K562 (cell line): ENCODE results near the gene PDE11A. TPM values are rescaled to one million over a fixed set of nuclear protein-coding genes. Genes with fewer than 3 reads are reported as not detected.
A peak's percentile ranks its signal among the peaks of the same experiment; 100 is the strongest.

Source experiments
- ATAC-seq: fragments of 200-7000 bp; cut with Tn5 transposase; 3 replicates; pipeline ENCODE4 v1.9.1; 2020; ENCODE audit warnings: moderate library complexity
- BruUV-seq: library from RNA; stranded (reverse); fragments of 400-500 nt; replicated peaks from 2 replicates; lab custom pipeline; 2021; lab: Mats Ljungman, UMichigan
- CTCF ChIA-PET: fragments of 300-600 bp; formaldehyde crosslinking; extraction: SDS; loops from one replicate; lab custom pipeline; 2021; ENCODE audit warnings: low intra/inter-chr PET ratio; lab: Yijun Ruan, JAX
- POLR2A ChIA-PET: fragments of 300-600, 350-650 bp; sonication (Branson Sonifier 250); formaldehyde crosslinking; extraction: SDS; loops from one replicate; lab custom pipeline; 2021; ENCODE audit warnings: antibody characterized with exemption, inconsistent platforms; lab: Yijun Ruan, JAX
- DNase-seq, 4 experiments: peaks; one replicate each; pipeline versions ENCODE4 v3.0.0 to v3.0.0-alpha.2; 2011 to 2018; ENCODE audit warnings: low spot score in 3 of 4, mixed read lengths in 3 of 4; ENCODE audit errors: extremely low read depth in 1 of 4
- FAIRE-seq: peaks from 2 replicates; lab custom pipeline; 2011; peaks lifted over from hg19 to GRCh38; lab: Jason Lieb, UNC
- H2AFZ ChIP-seq: 2 replicates; pipeline ENCODE4 v1.6.0; 2011; ENCODE audit warnings: low read depth, low read length, control low read depth, inconsistent platforms
- H3K27ac ChIP-seq: fragments of 200-600 bp; 3 replicates; pipeline ENCODE4 v1.8.0; 2011; ENCODE audit warnings: low read depth, mild to moderate bottlenecking, control low read depth, inconsistent platforms, low read length, moderate library complexity, mixed read lengths; ENCODE audit errors: extremely low read depth
- H3K27me3 ChIP-seq, 2 experiments: fragments of 300-600 bp in 1 of 2; 2 replicates in 1 of 2; 3 replicates in 1 of 2; pipeline versions ENCODE4 v1.6.0 to v1.8.0; 2011; ENCODE audit warnings: inconsistent platforms in 2 of 2, low read length in 2 of 2, mild to moderate bottlenecking in 1 of 2, mixed read lengths in 1 of 2, moderate library complexity in 1 of 2; ENCODE audit not compliant: control insufficient read depth in 2 of 2, insufficient read depth in 2 of 2
- H3K36me3 ChIP-seq: fragments of 300-600 bp; 3 replicates; pipeline ENCODE4 v1.8.0; 2011; ENCODE audit warnings: mild to moderate bottlenecking, low read length, inconsistent platforms; ENCODE audit not compliant: control insufficient read depth, insufficient read depth
- H3K4me1 ChIP-seq, 2 experiments: fragments of 200-600 bp in 1 of 2; replicated peaks in 1 of 2; 2 replicates in 1 of 2; 3 replicates in 1 of 2; pipeline versions ENCODE4 v1.5.1 to v1.8.0; 2011; ENCODE audit warnings: inconsistent platforms in 2 of 2, low read length in 2 of 2, mild to moderate bottlenecking in 1 of 2, mixed read lengths in 1 of 2, moderate library complexity in 1 of 2; ENCODE audit not compliant: control insufficient read depth in 2 of 2, insufficient read depth in 2 of 2
- H3K4me2 ChIP-seq: 2 replicates; pipeline ENCODE4 v1.6.1; 2011; ENCODE audit warnings: low read length, control low read depth, inconsistent platforms, mixed read lengths; ENCODE audit not compliant: insufficient read depth
- H3K4me3 ChIP-seq: fragments of 200-600 bp; sonication (generic), shearing (Covaris generic); 2 replicates; pipeline ENCODE4 v1.5.1; 2016; ENCODE audit warnings: control low read depth, inconsistent platforms
- H3K79me2 ChIP-seq: fragments of 200-600 bp; 3 replicates; pipeline ENCODE4 v1.8.0; 2011; ENCODE audit warnings: low read length, inconsistent platforms; ENCODE audit not compliant: control insufficient read depth, insufficient read depth
- H3K9ac ChIP-seq, 2 experiments: 2 replicates each; pipeline versions ENCODE4 v1.6.0 to v1.6.1; 2011; ENCODE audit warnings: low read depth in 2 of 2, low read length in 2 of 2, control low read depth in 1 of 2, inconsistent platforms in 1 of 2, mild to moderate bottlenecking in 1 of 2, mixed read lengths in 1 of 2; ENCODE audit not compliant: insufficient read depth in 1 of 2
- H3K9me1 ChIP-seq: one replicate; pipeline ENCODE4 v1.6.0; 2011; ENCODE audit warnings: inconsistent platforms, mild to moderate bottlenecking, low read length, moderate library complexity; ENCODE audit not compliant: control insufficient read depth, insufficient read depth
- H3K9me3 ChIP-seq: replicated peaks from 2 replicates; pipeline ENCODE4 v1.5.1; 2011; ENCODE audit warnings: low read depth, low read length, inconsistent platforms; ENCODE audit not compliant: control insufficient read depth, insufficient read depth
- H4K20me1 ChIP-seq: replicated peaks from 2 replicates; pipeline ENCODE4 v1.6.1; 2011; ENCODE audit warnings: low read length, inconsistent platforms, mixed read lengths; ENCODE audit not compliant: control insufficient read depth, insufficient read depth
- AFF1 ChIP-seq, 2 experiments: fragments of 450-650 bp; IDR thresholded peaks; 2 replicates each; pipeline ENCODE4 v1.6.1; 2018; ENCODE audit warnings: mild to moderate bottlenecking in 2 of 2, low read depth in 1 of 2; ENCODE audit not compliant: partially characterized antibody in 2 of 2
- CBFA2T2 ChIP-seq: fragments of 450-650 bp; conservative IDR thresholded peaks from 2 replicates; pipeline ENCODE4 v1.6.1; 2017; ENCODE audit warnings: mild to moderate bottlenecking
- DPF2 ChIP-seq: fragments of 450-650 bp; IDR thresholded peaks from 2 replicates; pipeline ENCODE4 v1.6.1; 2016
- E4F1 ChIP-seq: fragments of 250-450 bp; sonication (Bioruptor Pico); IDR thresholded peaks from 2 replicates; pipeline ENCODE4 v1.5.0; 2021; ENCODE audit warnings: mild to moderate bottlenecking, borderline replicate concordance
- ESRRB ChIP-seq: fragments of 250-450 bp; sonication (Bioruptor Pico); IDR thresholded peaks from 2 replicates; pipeline ENCODE4 v1.5.0; 2020; ENCODE audit warnings: mild to moderate bottlenecking, moderate library complexity, borderline replicate concordance
- FOS ChIP-seq: IDR thresholded peaks from 3 replicates; pipeline ENCODE4 v1.6.1; 2011; ENCODE audit not compliant: insufficient read length; ENCODE audit errors: extremely low read depth
- NCOR1 ChIP-seq: fragments of 450-650 bp; IDR thresholded peaks from 2 replicates; pipeline ENCODE4 v1.6.1; 2016; ENCODE audit warnings: mild to moderate bottlenecking, moderate library complexity
- POLR2AphosphoS2 ChIP-seq: IDR thresholded peaks from 2 replicates; pipeline ENCODE4 v1.6.1; 2012; ENCODE audit warnings: low read length, improper control_type of control experiment
- POLR2AphosphoS5 ChIP-seq: IDR thresholded peaks from 2 replicates; pipeline ENCODE4 v1.6.1; 2011; ENCODE audit warnings: mild to moderate bottlenecking, low read depth, low read length, moderate library complexity; ENCODE audit not compliant: control insufficient read depth, insufficient read depth
- SMARCA4 ChIP-seq: fragments of 450-650 bp; IDR thresholded peaks from 2 replicates; pipeline ENCODE4 v1.6.1; 2016
- TCF3 ChIP-seq: sonication (generic); formaldehyde crosslinking; IDR thresholded peaks from 2 replicates; pipeline ENCODE4 v1.4.0; 2020; ENCODE audit warnings: mild to moderate bottlenecking, missing genetic modification reagents
- TEAD4 ChIP-seq, 2 experiments: sonication (generic) in 1 of 2; formaldehyde crosslinking in 1 of 2; IDR thresholded peaks; 2 replicates each; pipeline versions ENCODE4 v1.6.1 to v1.8.0; 2012 to 2022; ENCODE audit warnings: borderline replicate concordance in 1 of 2, inconsistent platforms in 1 of 2, low read length in 1 of 2, mild to moderate bottlenecking in 1 of 2, missing genetic modification reagents in 1 of 2
- TFAM ChIP-seq: fragments of 250-450 bp; sonication (Bioruptor Pico); conservative IDR thresholded peaks from 2 replicates; pipeline ENCODE4 v1.5.0; 2021; ENCODE audit warnings: mild to moderate bottlenecking, moderate library complexity
- VEZF1 ChIP-seq: fragments of 200-800 bp; sonication (Bioruptor generic); IDR thresholded peaks from 2 replicates; pipeline ENCODE4 v1.6.1; 2017; ENCODE audit warnings: missing genetic modification characterization, missing compliant biosample characterization
- WGBS: fragments of 100-300 bp; shearing (Covaris generic); methylation state at CpG from one replicate; pipeline ENCODE4 v1.1.6; 2016; ENCODE audit warnings: low coverage, mixed read lengths; ENCODE audit not compliant: insufficient coverage; ENCODE audit errors: missing lambda C conversion rate; 5-methylcytosine and 5-hydroxymethylcytosine counted together
- in situ Hi-C: fragments of 300-500 bp; cut with MboI; formaldehyde crosslinking; loops from 4 replicates; pipeline ENCODE4 v1.15.0; 2018; ENCODE audit warnings: inconsistent platforms, mixed read lengths
- intact Hi-C: fragments of 100-400 bp; cut with micrococcal nuclease; formaldehyde crosslinking; loops from 2 replicates; pipeline ENCODE4 v1.14.2; 2022
- polyA plus RNA-seq, 8 experiments: library from polyadenylated mRNA; depleted of rRNA in 4 of 8; stranded (reverse) in 5 of 8; unstranded in 3 of 8; fragments of >200 nt; fragmentation: Nextera tagmentation in 2 of 8; fragmentation: Illumina TruSeq in 1 of 8; extraction: Ambion mirVana in 2 of 8; extraction: Trizol in 1 of 8; gene quantifications; 2 replicates each; pipeline versions ENCODE4 v1.2.1 to v1.2.3, GENCODE V29; 2011 to 2014; ENCODE audit warnings: inconsistent platforms in 1 of 8, missing spikeins in 1 of 8
- total RNA-seq, 7 experiments: library from RNA; depleted of rRNA in 6 of 7; stranded (reverse); fragments of >200 nt in 6 of 7; fragmentation: Illumina TruSeq in 2 of 7; extraction: Trizol in 2 of 7; gene quantifications; 2 replicates each; pipeline versions ENCODE4 v1.2.1 to v1.2.3, GENCODE V29; 2011 to 2021; ENCODE audit warnings: low replicate concordance in 1 of 7

Gene PDE11A
- total and polyA plus RNA-seq, 9 of the 15 experiments (the other 6 are each of a cell fraction or from before 2014, with no cell fraction given), result 3.2 to 22.1 (median 5.7) TPM

- Histone ChIP-seq H3K9me1 (no peaks in the 10 kb centered on the region), H3K9ac (no peak overlapping the region), H3K9me3 (no peaks in the 10 kb centered on the region), H3K79me2 (no peaks in the 10 kb centered on the region), H2AFZ (no peak overlapping the region), H3K4me2 (no peak overlapping the region), H3K36me3 (no peaks in the 10 kb centered on the region), H3K4me3 (no peak overlapping the region), H3K27me3 (no peaks in the 10 kb centered on the region), H4K20me1 (no peaks in the 10 kb centered on the region), H3K4me1 (peaks cover 6 to 8% of the 10 kb centered on the region in 2 experiments; a peak in 2 of 5 replicates), H3K27ac (no peak overlapping the region)
- ChIA-PET POLR2A (interaction anchor here (1.1 to 1.6 kb wide), 2 partner anchors 12 to 43 kb away, joined by 3 to 4 read pairs; no protein-coding TSS in a partner anchor), CTCF (no interaction called here)
- intact Hi-C loops (no loop called here), in situ Hi-C loops (loop anchor here (10.0 kb wide), 1 partner anchor 433 kb away; no protein-coding TSS in a partner anchor)
- DNase-seq, result peak in 1 of 4 experiments; percentile 61
- FAIRE-seq, result peak; percentile 78
- WGBS, result 4% methylated on average over 6 of the region's 6 CpGs
- ATAC-seq, result peak; percentile 78
- no TSS peak for BruUV-seq
- TF ChIP-seq NCOR1 (peak; percentile 28; the same call in 1 of the 2 replicates), FOS (no peak), DPF2 (peak; percentile 61), TFAM (CRISPR knock-in tag) (no peak), POLR2AphosphoS2 (no peak), POLR2AphosphoS5 (no peak), E4F1 (CRISPR knock-in tag) (no peak), VEZF1 (CRISPR knock-in tag) (0 out of 2 replicates have a peak, but pooled peaks have one; percentile 17), TCF3 (CRISPR knock-in tag) (peak; percentile 49), ESRRB (CRISPR knock-in tag) (no peak), SMARCA4 (peak; percentile 23; the same call in 1 of the 2 replicates), CBFA2T2 (peak; percentile 62), AFF1 (IDR thresholded peaks at IDR 0.05; ENCODE audit: low read depth in 1 of 2, partially characterized antibody in 2 of 2) (no peak), TEAD4 (IDR thresholded peaks at IDR 0.05; ENCODE audit: low read length) (peak; percentile 59; the same call in 1 of the 2 replicates), TEAD4 (CRISPR knock-in tag; IDR thresholded peaks at IDR 0.05; ENCODE audit: borderline replicate concordance) (no peak)
These were observed 474.8 kb downstream of the PDE11A start for GRCh38 chr2:177597759-177598158.
